ENCODE results near the gene CYTH1.
A peak's percentile ranks its signal among the peaks of the same experiment; 100 is the strongest.

The CYTH1 gene

GRCh38 chr17:78645421-78646295, 136.4 kb downstream of the CYTH1 start:
- peak; percentile 43 for DNase-seq (ENCODE audit: low read depth)

GRCh38 chr17:78644931-78645351, 137.1 kb downstream of the CYTH1 start:
- no peak for DNase-seq (ENCODE audit: low read depth)

- DNase-seq (ENCODE audit: low read depth): no peak
These were observed 137.8 kb downstream of the CYTH1 start for GRCh38 chr17:78644224-78644623.

- no peak for DNase-seq (ENCODE audit: low read depth)
These were observed 138.7 kb downstream of the CYTH1 start for GRCh38 chr17:78643326-78643725.

- DNase-seq (ENCODE audit: low read depth): no peak
These were observed 139.4 kb downstream of the CYTH1 start for GRCh38 chr17:78642707-78643106.

DNA sequence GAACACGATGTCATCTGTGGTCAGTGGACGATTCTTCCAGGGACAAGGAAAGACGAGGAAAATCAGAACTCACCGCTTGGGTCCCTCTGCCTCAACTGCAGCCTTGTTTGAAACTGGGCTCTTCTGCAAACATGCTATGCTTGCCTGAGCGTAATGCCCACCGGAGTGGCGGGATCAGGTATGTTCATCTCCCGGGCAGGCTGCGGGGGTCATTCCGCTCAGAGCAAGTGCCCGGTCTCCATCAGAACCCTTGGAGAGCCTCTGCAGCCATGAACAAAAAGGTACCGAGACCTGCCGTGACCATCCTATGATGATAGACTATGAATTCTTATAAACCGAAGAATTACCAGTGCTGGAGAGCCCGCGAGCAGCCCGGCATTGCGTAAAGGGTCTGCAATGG, 140.4 kb downstream of the CYTH1 start:
- DNase-seq (ENCODE audit: low read depth): no peak

DNA sequence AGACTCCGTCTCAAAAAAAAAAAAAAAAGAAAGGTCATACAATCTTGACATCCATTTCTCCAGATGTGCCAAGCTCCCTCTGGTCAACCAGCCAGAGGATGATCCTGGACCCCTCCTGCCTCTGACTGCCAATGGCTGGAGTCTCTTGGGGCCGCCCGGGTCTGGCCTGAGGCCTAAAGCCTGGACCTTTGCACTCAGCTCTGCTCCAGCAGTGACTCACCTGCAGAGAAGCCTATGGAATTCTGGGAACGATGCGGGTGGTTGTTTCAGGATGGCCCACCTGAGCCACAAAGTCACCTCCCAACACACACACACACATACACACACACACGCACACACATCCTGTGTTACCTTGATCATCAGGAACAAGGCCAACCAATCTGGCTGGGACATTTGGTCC, 140.8 kb downstream of the CYTH1 start:
- no peak for DNase-seq (ENCODE audit: low read depth)

DNA sequence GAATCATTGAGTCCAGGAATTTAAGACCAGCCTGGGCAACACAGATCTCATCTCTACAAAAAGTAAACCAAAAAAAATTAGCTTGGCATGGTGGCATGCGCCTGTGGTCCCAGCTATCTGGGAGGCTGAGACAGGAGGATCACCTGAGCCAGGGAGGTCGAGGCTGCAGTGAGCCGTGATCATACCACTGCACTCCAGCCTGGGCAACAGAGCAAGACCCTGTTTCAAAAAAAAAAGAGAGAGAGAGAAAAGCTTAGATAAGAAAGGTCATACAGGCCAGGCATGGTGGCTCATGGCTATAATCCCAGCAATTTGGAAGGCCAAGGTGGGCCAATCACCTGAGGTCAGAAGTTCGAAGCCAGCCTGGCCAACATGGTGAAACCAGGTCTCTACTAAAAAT, 141.4 kb downstream of the CYTH1 start:
- no peak for DNase-seq (ENCODE audit: low read depth)

DNA sequence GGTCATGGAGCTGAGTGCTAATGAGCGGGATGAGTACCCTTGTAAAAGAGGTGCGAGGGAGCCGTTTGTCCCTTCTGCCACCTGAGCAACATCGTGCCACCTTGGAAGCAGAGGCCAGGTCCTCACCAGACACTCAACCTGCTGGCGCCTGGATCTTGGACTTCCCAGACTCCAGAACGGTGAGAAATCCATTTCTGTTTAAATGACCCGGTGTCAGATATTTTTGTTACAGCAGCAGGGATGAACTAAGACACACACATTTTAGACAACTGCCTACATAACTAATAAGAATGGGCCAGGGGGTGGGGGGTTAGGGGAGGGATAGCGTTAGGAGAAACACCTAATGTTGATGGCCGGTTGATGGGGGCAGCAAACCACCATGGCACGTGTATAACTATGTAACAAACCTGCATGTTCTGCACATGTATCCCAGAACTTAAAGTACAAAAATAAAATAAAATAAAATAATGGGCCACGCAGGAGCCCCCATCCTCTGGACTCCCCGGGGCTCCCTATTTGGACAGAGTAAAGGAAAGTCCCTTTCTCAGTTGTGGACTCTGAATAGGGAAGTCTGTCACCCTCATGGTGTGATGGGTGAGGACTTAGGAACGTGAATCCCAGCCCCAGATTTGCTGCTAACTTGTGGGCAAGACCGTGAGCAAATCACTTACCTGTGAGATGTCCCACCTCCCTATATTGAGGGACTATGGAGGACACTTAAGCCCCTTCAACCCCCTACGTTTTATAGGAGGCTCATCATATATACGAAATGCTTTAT, 144.2 kb downstream of the CYTH1 start:
- no peak for DNase-seq (ENCODE audit: low read depth)

DNA sequence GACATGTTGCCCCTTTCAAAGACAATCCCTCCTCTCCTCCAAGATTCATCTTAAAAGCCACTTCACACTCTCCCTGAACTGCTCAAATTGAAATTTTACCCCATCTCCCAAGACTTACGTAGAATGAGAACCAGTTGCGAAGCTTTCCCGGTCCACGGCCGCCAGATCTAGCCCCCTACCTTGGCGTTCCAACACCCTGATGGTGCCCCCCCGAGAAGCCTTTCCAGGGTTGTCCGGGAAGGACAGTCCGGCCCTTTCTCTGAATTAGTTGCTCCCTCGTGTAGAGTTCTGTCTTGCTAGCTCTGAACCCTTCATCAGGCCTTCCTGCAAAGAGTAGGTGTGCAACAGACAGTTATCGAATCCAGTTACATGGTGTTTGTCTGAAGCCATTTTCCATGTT, 144.9 kb downstream of the CYTH1 start:
- no peak for DNase-seq (ENCODE audit: low read depth)

DNA sequence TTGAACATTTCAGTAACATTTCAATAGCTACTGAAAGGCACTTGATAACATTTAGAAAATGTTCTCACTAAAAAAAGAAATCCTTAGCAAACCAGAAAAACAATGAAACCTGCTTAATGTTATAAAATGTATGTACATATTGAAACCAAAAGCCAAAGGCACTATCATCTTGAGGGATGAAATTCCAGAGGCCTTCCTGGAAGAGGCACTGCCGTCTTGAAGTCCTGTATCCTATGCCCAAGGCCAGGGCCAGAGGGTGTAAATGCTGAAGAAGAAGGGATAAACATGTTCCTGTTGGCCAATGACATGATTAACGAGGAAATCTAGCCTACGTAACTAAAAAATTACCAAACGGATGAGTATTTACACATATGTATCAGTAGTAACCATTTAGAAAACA, 147.9 kb downstream of the CYTH1 start:
- DNase-seq (ENCODE audit: low read depth): no peak

- DNase-seq (ENCODE audit: low read depth): no peak
These were observed 152.6 kb downstream of the CYTH1 start for GRCh38 chr17:78629436-78629995.

DNA sequence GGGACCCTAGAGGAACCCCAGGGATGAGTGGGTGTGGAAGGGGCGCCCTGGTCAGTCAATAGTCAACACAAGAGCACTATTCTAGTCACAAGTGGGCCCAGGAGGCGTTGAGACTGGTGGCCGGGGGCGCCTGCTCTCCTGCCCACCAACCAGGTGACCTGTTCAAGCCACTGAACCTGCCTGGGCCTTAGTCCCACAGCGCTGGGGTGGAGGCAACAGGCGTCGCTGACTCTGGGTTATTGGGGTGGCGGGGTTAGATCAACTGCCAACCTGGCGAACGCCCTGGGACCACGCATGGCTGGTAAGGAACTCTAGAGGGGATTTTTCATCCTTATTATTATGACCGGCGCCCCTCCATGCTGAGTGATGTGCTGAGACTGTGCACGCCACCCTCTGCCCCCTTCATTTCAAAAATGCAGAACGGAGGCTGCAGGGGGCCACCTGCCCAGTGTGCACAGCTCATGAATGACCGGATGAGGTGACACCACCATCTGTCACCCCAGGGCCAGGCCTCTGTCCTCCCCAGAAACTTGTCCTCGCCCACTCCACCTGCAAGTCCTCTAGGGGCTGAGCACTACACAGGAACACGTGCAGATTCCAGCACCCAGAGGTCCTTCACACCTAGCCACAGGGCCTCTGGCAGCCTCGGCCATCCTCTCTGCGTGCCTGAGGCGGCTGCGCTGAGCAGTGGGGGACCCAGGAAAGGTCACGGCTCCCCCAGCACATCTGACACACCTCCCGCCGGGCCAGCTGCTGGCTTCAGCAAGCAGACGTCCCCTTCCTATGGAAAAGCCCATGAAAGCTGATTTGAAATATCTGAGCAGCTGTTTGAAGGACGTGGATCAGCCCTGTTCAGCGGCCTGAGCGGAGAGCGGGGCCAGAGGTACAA, 153.3 kb downstream of the CYTH1 start:
- no peak for DNase-seq (ENCODE audit: low read depth)

DNA sequence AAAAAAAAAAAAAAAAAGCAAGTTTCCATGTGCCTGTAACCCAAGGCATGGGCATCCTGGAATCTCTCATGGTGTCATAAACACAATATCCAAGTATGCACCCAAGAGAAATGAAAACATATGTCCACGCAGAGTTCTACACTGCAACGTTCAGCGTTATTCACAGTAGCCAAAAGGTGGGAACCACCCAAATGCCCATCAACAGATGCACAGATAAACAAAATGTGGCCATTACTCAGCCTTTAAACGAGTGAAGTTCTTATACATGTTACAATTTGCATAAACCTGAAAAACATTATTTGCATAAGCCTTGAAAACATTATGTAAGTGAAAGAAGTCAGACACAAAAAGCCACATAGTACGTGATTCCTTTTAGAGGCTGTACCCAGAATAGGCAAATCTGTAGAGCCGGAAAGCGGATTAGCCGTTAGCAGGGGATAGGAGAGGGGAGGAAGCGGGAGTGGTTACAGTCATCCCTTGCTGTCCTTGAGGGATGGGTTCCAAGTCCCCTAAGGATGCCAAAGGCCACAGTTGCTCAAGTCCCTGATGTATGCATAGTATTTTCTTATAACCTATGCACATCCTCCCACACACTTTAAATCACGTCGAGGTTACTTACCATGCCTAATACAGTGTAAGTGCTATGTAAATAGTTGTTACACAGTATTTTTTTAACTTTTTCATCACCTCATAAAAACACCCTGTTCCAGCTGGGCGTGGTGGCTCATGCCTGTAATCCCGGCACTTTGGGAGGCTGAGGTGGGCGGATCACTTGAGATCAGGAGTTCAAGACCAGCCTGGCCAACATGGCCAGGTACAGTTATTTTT, 157.5 kb downstream of the CYTH1 start:
- DNase-seq (ENCODE audit: low read depth): no peak

Measured in activated T-helper 9 cell treated with anti-CD3 and anti-CD28 coated beads, Interleukin-2, amount 50 U/mL, for 16 hours (primary cell).